ENCODE measurements around the gene SLC16A13. TPM values are rescaled to one million over a fixed set of nuclear protein-coding genes. Genes with fewer than 3 reads are reported as not detected.

Gene SLC16A13
- total and polyA plus RNA-seq, 2 donors (not counting 3 experiments of a cell fraction or from before 2014, with no cell fraction given) = 16.8 to 24.7 TPM

DNA sequence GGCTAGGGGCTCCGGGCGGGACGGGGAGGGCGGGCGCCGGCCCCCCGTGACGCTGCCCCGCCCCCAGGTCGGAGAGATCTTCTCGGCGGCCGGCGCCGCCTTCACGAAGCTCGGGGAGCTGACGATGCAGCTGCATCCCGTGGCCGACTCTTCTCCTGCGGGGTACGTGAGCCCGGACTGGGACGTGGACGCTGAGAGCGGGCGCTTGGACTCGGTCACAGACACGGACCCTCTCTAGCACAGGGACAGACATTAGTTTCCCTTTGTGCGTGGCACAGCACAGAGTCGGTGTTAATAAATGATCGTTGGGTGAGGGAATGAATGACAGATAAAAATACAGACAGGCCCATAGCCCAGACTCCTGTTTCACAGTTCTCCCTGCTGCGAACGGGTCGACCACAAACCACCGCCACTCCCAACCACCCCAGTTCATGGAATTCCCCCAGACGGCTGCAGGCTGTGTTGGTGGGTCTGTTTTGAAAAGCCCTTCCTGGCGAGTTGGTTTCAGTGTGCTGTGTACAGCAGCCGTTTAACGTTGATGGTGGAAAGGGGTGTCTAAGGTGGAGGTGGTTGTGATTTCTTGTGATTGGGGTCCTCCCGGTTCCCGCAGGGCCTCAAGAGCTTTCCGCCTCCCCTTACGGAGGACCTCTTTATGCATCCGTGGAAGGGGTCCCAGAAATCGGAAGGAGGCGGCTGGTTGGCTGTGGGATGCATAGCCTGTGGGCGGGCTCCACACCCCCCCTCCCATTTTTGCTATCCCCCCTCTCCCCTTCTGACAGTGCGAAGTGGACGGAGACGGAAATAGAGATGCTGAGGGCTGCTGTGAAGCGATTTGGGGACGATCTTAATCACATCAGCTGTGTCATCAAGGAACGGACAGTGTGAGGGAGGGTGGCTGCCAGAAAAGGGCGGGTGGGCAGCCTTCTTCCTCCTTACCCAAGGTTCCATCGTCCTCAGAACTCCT lies 20.5 kb upstream of the SLC16A13 start:
- Histone ChIP-seq H3K4me1 (ENCODE audit: control insufficient read depth, extremely low read depth, insufficient read depth, low read length) (peaks cover 46% of the 10 kb centered on the region), H3K4me2 (ENCODE audit: insufficient read depth, low read length) (peak overlapping the region; percentile 85), H3K9ac (replicated peaks; ENCODE audit: extremely low read depth, insufficient read depth, low read length) (peak overlapping the region; percentile 87), H4K20me1 (replicated peaks; ENCODE audit: control insufficient read depth, extremely low read depth, insufficient read depth, low read length) (no peaks in the 10 kb centered on the region), H3K27ac (ENCODE audit: insufficient read depth, low read depth, low read length) (peak overlapping the region; percentile 94), H3K9me1 (replicated peaks; ENCODE audit: control insufficient read depth, extremely low read depth, insufficient read depth, low read length) (no peaks in the 10 kb centered on the region), H3K36me3 (ENCODE audit: control insufficient read depth in 2 of 2, extremely low read depth in 1 of 2, insufficient read depth in 2 of 2, low read length in 2 of 2) (peaks cover 0 to 3% of the 10 kb centered on the region in 2 experiments), H3K79me2 (ENCODE audit: control insufficient read depth, insufficient read depth, low read length) (peaks cover 35% of the 10 kb centered on the region), H2AFZ (ENCODE audit: low read depth, low read length) (peak overlapping the region; percentile 4), H3K9me3 (replicated peaks; ENCODE audit: control insufficient read depth, insufficient read depth, low read length) (no peaks in the 10 kb centered on the region), H3K27me3 (ENCODE audit: control insufficient read depth in 2 of 2, insufficient read depth in 2 of 2, low read length in 2 of 2) (no peaks in the 10 kb centered on the region), H3K4me3 (replicated peaks in 1 of 3; ENCODE audit: insufficient read depth in 1 of 3, low read depth in 1 of 3, low read length in 3 of 3) (peak overlapping the region; percentile 41 to 93 (median 73))
- POLR2A ChIA-PET = interaction anchor here (0.6 to 1.0 kb wide), 2 partner anchors 8 to 11 kb away, joined by 5 to 6 read pairs; no protein-coding TSS in a partner anchor
- CTCF ChIA-PET = interaction anchor here (0.6 to 1.7 kb wide), 7 partner anchors 11 to 112 kb away, joined by 3 to 16 read pairs (median 3); partner anchors contain the start of gene SLC16A13
- intact Hi-C loops (cut with micrococcal nuclease) = loop anchor here (1.0 to 5.0 kb wide), 3 partner anchors 7 to 363 kb away; partner anchors contain the start of genes C17orf100 and MED31
- DNase-seq (ENCODE audit: low read depth, low spot score) (no peak), FAIRE-seq (peak; percentile 78)
- TSS peak; percentile 20 for BruUV-seq (replicated peaks)
- peak; percentile 84 for TF ChIP-seq POLR2A (IDR thresholded peaks at IDR 0.05; ENCODE audit: low read depth, low read length)
- TF ChIP-seq POLR2AphosphoS5 (IDR thresholded peaks at IDR 0.05; ENCODE audit: insufficient read depth, low read depth, low read length) = peak; percentile 25
- TF ChIP-seq, protein P1, sequence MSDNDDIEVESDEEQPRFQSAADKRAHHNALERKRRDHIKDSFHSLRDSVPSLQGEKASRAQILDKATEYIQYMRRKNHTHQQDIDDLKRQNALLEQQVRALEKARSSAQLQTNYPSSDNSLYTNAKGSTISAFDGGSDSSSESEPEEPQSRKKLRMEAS (IDR thresholded peaks at IDR 0.05; ENCODE audit: insufficient read depth, insufficient read length) = no peak
- dilution Hi-C loops (cut with MboI; ENCODE audit: extremely low pct_ligation_motif_present, low sequenced_read_pairs) = no loop called here

DNA sequence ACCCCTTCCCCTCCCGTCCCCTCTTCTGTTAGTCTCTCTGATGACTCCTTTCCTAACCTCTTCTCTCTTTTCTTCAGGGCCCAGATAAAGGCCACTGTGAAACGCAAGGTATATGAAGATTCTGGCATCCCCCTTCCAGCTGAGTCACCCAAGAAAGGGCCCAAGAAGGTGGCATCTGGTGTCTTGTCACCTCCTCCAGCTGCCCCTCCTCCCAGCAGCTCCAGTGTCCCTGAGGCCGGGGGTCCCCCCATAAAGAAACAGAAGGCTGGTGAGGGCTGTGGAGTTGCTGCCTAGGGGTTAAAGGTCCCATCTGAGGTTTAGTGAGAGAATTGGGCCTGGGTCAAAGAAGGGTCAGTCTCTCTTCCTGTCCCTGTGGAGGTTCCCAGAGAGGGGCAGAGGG lies 19.4 kb upstream of the SLC16A13 start:
- ChIA-PET POLR2A (no interaction called here), CTCF (interaction anchor here (1.2 kb wide), 2 partner anchors 102 to 105 kb away, joined by 5 to 6 read pairs; no protein-coding TSS in a partner anchor)
- DNase-seq (ENCODE audit: low read depth, low spot score) (no peak), FAIRE-seq (no peak)
- Histone ChIP-seq H4K20me1 (replicated peaks; ENCODE audit: control insufficient read depth, extremely low read depth, insufficient read depth, low read length) (no peaks in the 10 kb centered on the region), H3K9me1 (replicated peaks; ENCODE audit: control insufficient read depth, extremely low read depth, insufficient read depth, low read length) (no peaks in the 10 kb centered on the region), H2AFZ (ENCODE audit: low read depth, low read length) (no peak overlapping the region), H3K27me3 (ENCODE audit: control insufficient read depth in 2 of 2, insufficient read depth in 2 of 2, low read length in 2 of 2) (no peaks in the 10 kb centered on the region), H3K79me2 (ENCODE audit: control insufficient read depth, insufficient read depth, low read length) (peaks cover 29% of the 10 kb centered on the region), H3K27ac (ENCODE audit: insufficient read depth, low read depth, low read length) (peak overlapping the region; percentile 94), H3K4me2 (ENCODE audit: insufficient read depth, low read length) (no peak overlapping the region), H3K9ac (replicated peaks; ENCODE audit: extremely low read depth, insufficient read depth, low read length) (no peak overlapping the region), H3K36me3 (ENCODE audit: control insufficient read depth in 2 of 2, extremely low read depth in 1 of 2, insufficient read depth in 2 of 2, low read length in 2 of 2) (peaks cover 0 to 3% of the 10 kb centered on the region in 2 experiments), H3K4me3 (replicated peaks in 1 of 3; ENCODE audit: insufficient read depth in 1 of 3, low read depth in 1 of 3, low read length in 3 of 3) (no peak overlapping the region), H3K9me3 (replicated peaks; ENCODE audit: control insufficient read depth, insufficient read depth, low read length) (no peaks in the 10 kb centered on the region), H3K4me1 (ENCODE audit: control insufficient read depth, extremely low read depth, insufficient read depth, low read length) (peaks cover 50% of the 10 kb centered on the region)
- TF ChIP-seq MYC (IDR thresholded peaks at IDR 0.05; ENCODE audit: low read depth, low read length) (no peak), GATA2 (IDR thresholded peaks at IDR 0.05; ENCODE audit: insufficient read depth, insufficient read length, low read depth, low read length) (no peak), EZH2 (IDR thresholded peaks at IDR 0.05; ENCODE audit: borderline replicate concordance, low read depth, low read length, severe bottlenecking) (no peak)
- TF ChIP-seq, protein P1 (IDR thresholded peaks at IDR 0.05; ENCODE audit: insufficient read depth, insufficient read length) = no peak
- BruUV-seq (replicated peaks) = no TSS peak
- intact Hi-C loops (cut with micrococcal nuclease) (no loop called here), dilution Hi-C loops (cut with MboI; ENCODE audit: extremely low pct_ligation_motif_present, low sequenced_read_pairs) (no loop called here)
